RWPE1 (cell line): ENCODE data around the gene SLC16A5.
A peak's percentile ranks its signal among the peaks of the same experiment; 100 is the strongest.

Source experiments
- CTCF ChIA-PET: fragments of 350-600 bp; sonication (Branson Sonifier 250); formaldehyde crosslinking; extraction: SDS; loops from one replicate; lab custom pipeline; 2021; lab: Yijun Ruan, JAX
- POLR2A ChIA-PET: fragments of 400-600 bp; formaldehyde crosslinking; extraction: SDS; loops from one replicate; lab custom pipeline; 2020; ENCODE audit warnings: antibody characterized with exemption; ENCODE audit not compliant: low non-redundant PET; lab: Yijun Ruan, JAX
- DNase-seq: peaks from one replicate; pipeline ENCODE4 v3.0.0; 2012; ENCODE audit warnings: low spot score
- H3K27ac ChIP-seq: fragments of 450-650 bp; 2 replicates; pipeline ENCODE4 v1.5.1; 2017
- CTCF ChIP-seq: fragments of 450-650 bp; conservative IDR thresholded peaks from 2 replicates; pipeline ENCODE4 v1.5.1; 2017; ENCODE audit warnings: low read depth, mild to moderate bottlenecking

Gene SLC16A5

GRCh38 chr17:75144816-75145512 is 57.2 kb downstream of the SLC16A5 start:
- no peak for TF ChIP-seq CTCF
- POLR2A ChIA-PET = interaction anchor here (0.6 kb wide), 1 partner anchor 39 kb away, joined by 7 read pairs; no protein-coding TSS in a partner anchor
- DNase-seq = no peak
- CTCF ChIA-PET = interaction anchor here (0.9 to 1.9 kb wide), 3 partner anchors 8 to 31 kb away, joined by 3 to 9 read pairs (median 3); partner anchors contain the start of gene NT5C
- peak overlapping the region; percentile 27 for H3K27ac ChIP-seq

GRCh38 chr17:75146592-75146991 is 58.8 kb downstream of the SLC16A5 start:
- POLR2A ChIA-PET = no interaction called here
- CTCF ChIA-PET = interaction anchor here (0.7 kb wide), 1 partner anchor 81 kb away, joined by 4 read pairs; no protein-coding TSS in a partner anchor
- no peak for DNase-seq
- H3K27ac ChIP-seq = no peak overlapping the region
- no peak for TF ChIP-seq CTCF

GRCh38 chr17:75147878-75148546 is 60.3 kb downstream of the SLC16A5 start:
- ChIA-PET CTCF (interaction anchor here (0.6 kb wide), 2 partner anchors 54 to 360 kb away, joined by 3 to 6 read pairs; no protein-coding TSS in a partner anchor), POLR2A (no interaction called here)
- DNase-seq = no peak
- peak overlapping the region; percentile 51 for H3K27ac ChIP-seq
- no peak for TF ChIP-seq CTCF

GRCh38 chr17:75151930-75152329 is 64.2 kb downstream of the SLC16A5 start:
- H3K27ac ChIP-seq = peak overlapping the region; percentile 54
- DNase-seq = peak; percentile 21
- ChIA-PET CTCF (interaction anchor here (1.0 kb wide), 1 partner anchor 21 kb away, joined by 4 read pairs; no protein-coding TSS in a partner anchor), POLR2A (no interaction called here)
- no peak for TF ChIP-seq CTCF

- no peak for TF ChIP-seq CTCF
- POLR2A ChIA-PET = no interaction called here
- H3K27ac ChIP-seq = no peak overlapping the region
- DNase-seq = no peak
- CTCF ChIA-PET = interaction anchor here (0.6 kb wide), 1 partner anchor 165 kb away, joined by 4 read pairs; no protein-coding TSS in a partner anchor
Observed at GRCh38 chr17:75152523-75152921, 64.8 kb downstream of the SLC16A5 start.
